ACC112 (cell line): ENCODE measurements around the gene METTL25.

Experiments used
- H2AFZ ChIP-seq: fragments of 200-600 bp; sonication (generic); one replicate; pipeline ENCODE4 v1.6.0; 2017; ENCODE audit warnings: antibody characterized with exemption, low read length; ENCODE audit not compliant: unreplicated experiment
- H3K27ac ChIP-seq: fragments of 200-600 bp; sonication (generic); 2 replicates; pipeline ENCODE4 v1.5.1; 2014; ENCODE audit warnings: low read depth, mild to moderate bottlenecking, antibody characterized with exemption, low read length, moderate library complexity
- H3K27me3 ChIP-seq: fragments of 200-600 bp; sonication (generic); 2 replicates; pipeline ENCODE4 v1.6.1; 2014; ENCODE audit warnings: mild to moderate bottlenecking, antibody characterized with exemption, low read length, moderate library complexity, mixed read lengths; ENCODE audit not compliant: insufficient read depth
- H3K36me3 ChIP-seq: fragments of 200-600 bp; sonication (generic); 2 replicates; pipeline ENCODE4 v1.6.1; 2016; ENCODE audit warnings: mild to moderate bottlenecking, antibody characterized with exemption, low read length, moderate library complexity, mixed read lengths; ENCODE audit not compliant: insufficient read depth
- H3K4me1 ChIP-seq: fragments of 200-600 bp; sonication (generic); one replicate; pipeline ENCODE4 v1.6.1; 2016; ENCODE audit warnings: low read length, mixed read lengths; ENCODE audit not compliant: insufficient read depth, unreplicated experiment, control insufficient read depth
- H3K4me3 ChIP-seq: fragments of 200-600 bp; sonication (generic); 2 replicates; pipeline ENCODE4 v1.5.1; 2014; ENCODE audit warnings: mild to moderate bottlenecking, low read depth, low read length
- H3K79me2 ChIP-seq: fragments of 200-600 bp; sonication (generic); one replicate; pipeline ENCODE4 v1.6.0; 2016; ENCODE audit warnings: low read length; ENCODE audit not compliant: control insufficient read depth, unreplicated experiment, insufficient read depth

Gene METTL25

GRCh38 chr12:82468563-82468962 lies 110.2 kb downstream of the METTL25 start:
- Histone ChIP-seq H3K79me2 (no peaks in the 10 kb centered on the region), H3K27me3 (no peaks in the 10 kb centered on the region), H3K4me1 (peaks cover 10% of the 10 kb centered on the region), H3K36me3 (no peaks in the 10 kb centered on the region), H3K27ac (no peak overlapping the region), H3K4me3 (no peak overlapping the region), H2AFZ (no peak overlapping the region)

DNA sequence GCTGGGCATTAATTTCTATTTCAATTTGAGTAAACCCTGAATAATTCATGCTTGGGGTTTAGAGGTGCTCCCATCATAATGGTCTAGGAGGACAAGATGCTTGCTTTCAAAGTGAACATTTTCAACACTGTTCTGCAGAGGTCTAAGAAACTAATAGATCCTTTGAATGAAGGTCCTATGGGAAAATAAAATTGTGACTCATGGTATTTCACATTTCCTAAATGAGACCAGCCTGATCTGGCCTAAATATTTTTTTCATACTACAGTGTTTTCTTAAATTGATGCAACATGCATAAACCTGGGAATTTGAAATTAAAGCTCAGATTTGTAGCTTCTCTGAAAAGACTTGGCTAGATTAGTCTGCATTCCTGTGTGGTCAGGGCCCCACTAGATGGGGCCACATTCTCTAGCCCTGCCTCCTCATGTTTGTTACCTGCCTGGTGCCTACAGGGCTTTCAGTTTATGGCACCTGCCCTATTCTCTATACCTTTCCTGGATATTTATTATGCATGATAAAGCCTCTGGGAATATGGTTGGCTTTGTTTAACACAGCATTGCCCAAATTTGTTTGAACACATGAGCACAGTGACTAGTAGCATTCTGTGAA lies 112.7 kb downstream of the METTL25 start:
- Histone ChIP-seq H3K36me3 (no peaks in the 10 kb centered on the region), H3K27ac (0 out of 2 replicates have a peak overlapping the region, but pooled peaks have one; percentile 24), H2AFZ (no peak overlapping the region), H3K4me1 (peaks cover 20% of the 10 kb centered on the region), H3K79me2 (no peaks in the 10 kb centered on the region), H3K4me3 (no peak overlapping the region), H3K27me3 (no peaks in the 10 kb centered on the region)

- Histone ChIP-seq H3K36me3 (no peaks in the 10 kb centered on the region), H3K4me1 (peaks cover 20% of the 10 kb centered on the region), H3K79me2 (no peaks in the 10 kb centered on the region), H3K27ac (no peak overlapping the region), H3K4me3 (no peak overlapping the region), H2AFZ (no peak overlapping the region), H3K27me3 (no peaks in the 10 kb centered on the region)
Measured at GRCh38 chr12:82473111-82473754, 114.9 kb downstream of the METTL25 start.

GRCh38 chr12:82474181-82474797 lies 116.0 kb downstream of the METTL25 start:
- Histone ChIP-seq H2AFZ (no peak overlapping the region), H3K27me3 (no peaks in the 10 kb centered on the region), H3K4me3 (peak overlapping the region; percentile 48; the same call in 1 of the 2 replicates), H3K4me1 (peaks cover 20% of the 10 kb centered on the region), H3K27ac (peak overlapping the region; percentile 68), H3K79me2 (no peaks in the 10 kb centered on the region), H3K36me3 (no peaks in the 10 kb centered on the region)

GRCh38 chr12:82474798-82475184 lies 116.5 kb downstream of the METTL25 start:
- peaks cover 20% of the 10 kb centered on the region for H3K4me1 ChIP-seq
- peak overlapping the region; percentile 68 for H3K27ac ChIP-seq
- H3K79me2 ChIP-seq, result no peaks in the 10 kb centered on the region
- peak overlapping the region; percentile 48; the same call in 1 of the 2 replicates for H3K4me3 ChIP-seq
- no peaks in the 10 kb centered on the region for H3K27me3 ChIP-seq
- H3K36me3 ChIP-seq, result no peaks in the 10 kb centered on the region
- peak overlapping the region; percentile 16 for H2AFZ ChIP-seq

GRCh38 chr12:82475211-82475610 lies 116.9 kb downstream of the METTL25 start:
- peak overlapping the region; percentile 16 for H2AFZ ChIP-seq
- H3K79me2 ChIP-seq, result no peaks in the 10 kb centered on the region
- peak overlapping the region; percentile 68 for H3K27ac ChIP-seq
- no peaks in the 10 kb centered on the region for H3K36me3 ChIP-seq
- H3K4me3 ChIP-seq, result peak overlapping the region; percentile 48; the same call in 1 of the 2 replicates
- peaks cover 20% of the 10 kb centered on the region for H3K4me1 ChIP-seq
- no peaks in the 10 kb centered on the region for H3K27me3 ChIP-seq

DNA sequence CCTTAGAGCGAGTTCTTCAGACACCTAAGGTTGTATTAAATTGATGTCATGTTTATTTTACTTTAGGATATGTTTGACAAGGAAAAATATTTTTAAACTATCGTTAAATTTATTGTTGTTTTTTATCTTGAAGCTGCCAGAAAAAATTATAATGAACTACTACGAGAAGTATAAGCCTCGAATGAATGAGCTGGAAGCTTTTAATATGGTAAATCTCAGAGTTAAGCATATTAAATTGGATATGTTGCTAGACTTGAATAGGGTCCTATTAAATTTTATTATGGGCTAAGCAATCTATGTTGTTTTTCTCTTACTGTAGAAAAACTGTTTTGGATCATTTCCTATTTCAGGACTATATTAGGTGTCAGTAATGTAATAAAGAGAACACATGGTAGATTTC lies 118.2 kb downstream of the METTL25 start:
- no peaks in the 10 kb centered on the region for H3K36me3 ChIP-seq
- no peaks in the 10 kb centered on the region for H3K79me2 ChIP-seq
- H2AFZ ChIP-seq, result no peak overlapping the region
- H3K27me3 ChIP-seq, result no peaks in the 10 kb centered on the region
- H3K4me3 ChIP-seq, result no peak overlapping the region
- peaks cover 13% of the 10 kb centered on the region for H3K4me1 ChIP-seq
- H3K27ac ChIP-seq, result no peak overlapping the region

- Histone ChIP-seq H3K4me3 (no peak overlapping the region), H3K27me3 (no peaks in the 10 kb centered on the region), H2AFZ (no peak overlapping the region), H3K79me2 (no peaks in the 10 kb centered on the region), H3K4me1 (peaks cover 6% of the 10 kb centered on the region), H3K27ac (no peak overlapping the region), H3K36me3 (no peaks in the 10 kb centered on the region)
Measured at GRCh38 chr12:82479511-82479910, 121.2 kb downstream of the METTL25 start.

GRCh38 chr12:82480606-82481005 lies 122.3 kb downstream of the METTL25 start:
- no peaks in the 10 kb centered on the region for H3K27me3 ChIP-seq
- no peak overlapping the region for H2AFZ ChIP-seq
- H3K4me3 ChIP-seq, result no peak overlapping the region
- no peaks in the 10 kb centered on the region for H3K79me2 ChIP-seq
- no peaks in the 10 kb centered on the region for H3K36me3 ChIP-seq
- no peak overlapping the region for H3K27ac ChIP-seq
- no peaks in the 10 kb centered on the region for H3K4me1 ChIP-seq

GRCh38 chr12:82481954-82482353 lies 123.6 kb downstream of the METTL25 start:
- Histone ChIP-seq H2AFZ (no peak overlapping the region), H3K36me3 (no peaks in the 10 kb centered on the region), H3K4me3 (no peak overlapping the region), H3K4me1 (no peaks in the 10 kb centered on the region), H3K27me3 (no peaks in the 10 kb centered on the region), H3K27ac (no peak overlapping the region), H3K79me2 (no peaks in the 10 kb centered on the region)
